ENCODE measurements around the gene CH25H. TPM values are rescaled to one million over a fixed set of nuclear protein-coding genes. Genes with fewer than 3 reads are reported as not detected.
A peak's percentile ranks its signal among the peaks of the same experiment; 100 is the strongest.

CH25H gene
- polyA plus RNA-seq, 1 of the 3 experiments (the other 2 are of a cell fraction), result not detected

DNA sequence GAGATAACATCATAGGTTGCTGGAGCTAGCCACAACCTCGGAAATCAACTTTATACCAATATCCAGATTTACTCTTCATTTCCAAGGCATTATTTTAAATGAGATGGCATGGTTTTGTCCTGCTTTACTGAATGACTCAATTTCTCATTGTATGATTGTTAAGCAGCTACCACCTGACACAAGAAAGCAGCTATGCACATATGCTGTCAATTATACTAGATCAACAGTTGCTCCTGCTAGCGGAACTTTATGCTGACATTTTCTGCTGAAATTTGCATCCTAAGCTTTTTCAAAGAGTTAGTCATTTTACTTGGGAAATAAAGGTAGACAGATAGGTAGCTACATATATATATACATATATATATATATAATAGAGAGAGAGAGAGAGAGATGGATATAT, 8.9 kb upstream of the CH25H start (continued):
- TF ChIP-seq, protein P1, sequence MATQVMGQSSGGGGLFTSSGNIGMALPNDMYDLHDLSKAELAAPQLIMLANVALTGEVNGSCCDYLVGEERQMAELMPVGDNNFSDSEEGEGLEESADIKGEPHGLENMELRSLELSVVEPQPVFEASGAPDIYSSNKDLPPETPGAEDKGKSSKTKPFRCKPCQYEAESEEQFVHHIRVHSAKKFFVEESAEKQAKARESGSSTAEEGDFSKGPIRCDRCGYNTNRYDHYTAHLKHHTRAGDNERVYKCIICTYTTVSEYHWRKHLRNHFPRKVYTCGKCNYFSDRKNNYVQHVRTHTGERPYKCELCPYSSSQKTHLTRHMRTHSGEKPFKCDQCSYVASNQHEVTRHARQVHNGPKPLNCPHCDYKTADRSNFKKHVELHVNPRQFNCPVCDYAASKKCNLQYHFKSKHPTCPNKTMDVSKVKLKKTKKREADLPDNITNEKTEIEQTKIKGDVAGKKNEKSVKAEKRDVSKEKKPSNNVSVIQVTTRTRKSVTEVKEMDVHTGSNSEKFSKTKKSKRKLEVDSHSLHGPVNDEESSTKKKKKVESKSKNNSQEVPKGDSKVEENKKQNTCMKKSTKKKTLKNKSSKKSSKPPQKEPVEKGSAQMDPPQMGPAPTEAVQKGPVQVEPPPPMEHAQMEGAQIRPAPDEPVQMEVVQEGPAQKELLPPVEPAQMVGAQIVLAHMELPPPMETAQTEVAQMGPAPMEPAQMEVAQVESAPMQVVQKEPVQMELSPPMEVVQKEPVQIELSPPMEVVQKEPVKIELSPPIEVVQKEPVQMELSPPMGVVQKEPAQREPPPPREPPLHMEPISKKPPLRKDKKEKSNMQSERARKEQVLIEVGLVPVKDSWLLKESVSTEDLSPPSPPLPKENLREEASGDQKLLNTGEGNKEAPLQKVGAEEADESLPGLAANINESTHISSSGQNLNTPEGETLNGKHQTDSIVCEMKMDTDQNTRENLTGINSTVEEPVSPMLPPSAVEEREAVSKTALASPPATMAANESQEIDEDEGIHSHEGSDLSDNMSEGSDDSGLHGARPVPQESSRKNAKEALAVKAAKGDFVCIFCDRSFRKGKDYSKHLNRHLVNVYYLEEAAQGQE (IDR thresholded peaks at IDR 0.05; ENCODE audit: low read depth, low read length), result no peak
- TF ChIP-seq, protein P2, sequence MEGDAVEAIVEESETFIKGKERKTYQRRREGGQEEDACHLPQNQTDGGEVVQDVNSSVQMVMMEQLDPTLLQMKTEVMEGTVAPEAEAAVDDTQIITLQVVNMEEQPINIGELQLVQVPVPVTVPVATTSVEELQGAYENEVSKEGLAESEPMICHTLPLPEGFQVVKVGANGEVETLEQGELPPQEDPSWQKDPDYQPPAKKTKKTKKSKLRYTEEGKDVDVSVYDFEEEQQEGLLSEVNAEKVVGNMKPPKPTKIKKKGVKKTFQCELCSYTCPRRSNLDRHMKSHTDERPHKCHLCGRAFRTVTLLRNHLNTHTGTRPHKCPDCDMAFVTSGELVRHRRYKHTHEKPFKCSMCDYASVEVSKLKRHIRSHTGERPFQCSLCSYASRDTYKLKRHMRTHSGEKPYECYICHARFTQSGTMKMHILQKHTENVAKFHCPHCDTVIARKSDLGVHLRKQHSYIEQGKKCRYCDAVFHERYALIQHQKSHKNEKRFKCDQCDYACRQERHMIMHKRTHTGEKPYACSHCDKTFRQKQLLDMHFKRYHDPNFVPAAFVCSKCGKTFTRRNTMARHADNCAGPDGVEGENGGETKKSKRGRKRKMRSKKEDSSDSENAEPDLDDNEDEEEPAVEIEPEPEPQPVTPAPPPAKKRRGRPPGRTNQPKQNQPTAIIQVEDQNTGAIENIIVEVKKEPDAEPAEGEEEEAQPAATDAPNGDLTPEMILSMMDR (IDR thresholded peaks at IDR 0.05), result no peak
- no peak for TF ChIP-seq FOSL2 (IDR thresholded peaks at IDR 0.05; ENCODE audit: borderline replicate concordance, low read depth)
- no peak for TF ChIP-seq CHD2 (IDR thresholded peaks at IDR 0.05; ENCODE audit: low read length, partially characterized antibody)
- TF ChIP-seq FOXM1 (IDR thresholded peaks at IDR 0.05; ENCODE audit: low read depth), result no peak
- TF ChIP-seq, protein P3, sequence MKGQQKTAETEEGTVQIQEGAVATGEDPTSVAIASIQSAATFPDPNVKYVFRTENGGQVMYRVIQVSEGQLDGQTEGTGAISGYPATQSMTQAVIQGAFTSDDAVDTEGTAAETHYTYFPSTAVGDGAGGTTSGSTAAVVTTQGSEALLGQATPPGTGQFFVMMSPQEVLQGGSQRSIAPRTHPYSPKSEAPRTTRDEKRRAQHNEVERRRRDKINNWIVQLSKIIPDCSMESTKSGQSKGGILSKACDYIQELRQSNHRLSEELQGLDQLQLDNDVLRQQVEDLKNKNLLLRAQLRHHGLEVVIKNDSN (IDR thresholded peaks at IDR 0.05; ENCODE audit: borderline replicate concordance, low read depth), result no peak
- no peak for TF ChIP-seq ELF1 (IDR thresholded peaks at IDR 0.05)
- TF ChIP-seq, protein P4, sequence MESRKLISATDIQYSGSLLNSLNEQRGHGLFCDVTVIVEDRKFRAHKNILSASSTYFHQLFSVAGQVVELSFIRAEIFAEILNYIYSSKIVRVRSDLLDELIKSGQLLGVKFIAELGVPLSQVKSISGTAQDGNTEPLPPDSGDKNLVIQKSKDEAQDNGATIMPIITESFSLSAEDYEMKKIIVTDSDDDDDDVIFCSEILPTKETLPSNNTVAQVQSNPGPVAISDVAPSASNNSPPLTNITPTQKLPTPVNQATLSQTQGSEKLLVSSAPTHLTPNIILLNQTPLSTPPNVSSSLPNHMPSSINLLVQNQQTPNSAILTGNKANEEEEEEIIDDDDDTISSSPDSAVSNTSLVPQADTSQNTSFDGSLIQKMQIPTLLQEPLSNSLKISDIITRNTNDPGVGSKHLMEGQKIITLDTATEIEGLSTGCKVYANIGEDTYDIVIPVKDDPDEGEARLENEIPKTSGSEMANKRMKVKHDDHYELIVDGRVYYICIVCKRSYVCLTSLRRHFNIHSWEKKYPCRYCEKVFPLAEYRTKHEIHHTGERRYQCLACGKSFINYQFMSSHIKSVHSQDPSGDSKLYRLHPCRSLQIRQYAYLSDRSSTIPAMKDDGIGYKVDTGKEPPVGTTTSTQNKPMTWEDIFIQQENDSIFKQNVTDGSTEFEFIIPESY (IDR thresholded peaks at IDR 0.05; ENCODE audit: borderline replicate concordance, low read depth), result no peak
- TF ChIP-seq TEAD4 (IDR thresholded peaks at IDR 0.05; ENCODE audit: borderline replicate concordance, insufficient read depth), result no peak
- TF ChIP-seq TCF12 (IDR thresholded peaks at IDR 0.05), result no peak

DNA sequence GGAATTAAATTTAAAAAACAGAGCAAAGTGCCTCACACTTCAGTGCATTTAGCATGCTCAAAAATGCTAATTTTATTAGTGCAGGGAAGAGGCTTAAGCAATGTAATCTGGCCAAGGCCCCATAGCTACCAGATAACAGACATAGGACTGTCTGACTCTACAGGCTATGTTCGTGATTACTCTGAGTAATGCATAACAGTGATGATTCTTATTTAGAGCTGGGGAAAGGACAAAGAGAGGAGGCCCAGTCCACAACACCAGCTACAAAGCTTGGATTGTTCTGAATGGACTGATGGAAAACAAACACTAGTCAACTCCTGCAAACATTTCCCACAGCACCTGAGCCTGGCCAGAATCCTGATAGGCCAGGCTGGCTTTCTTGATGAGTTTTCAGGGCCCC, 8.4 kb upstream of the CH25H start:
- H3K4me2 ChIP-seq, result no peak overlapping the region
- TF ChIP-seq SIN3A (IDR thresholded peaks at IDR 0.05; ENCODE audit: borderline replicate concordance, low read depth, low read length) (no peak), NFIC (IDR thresholded peaks at IDR 0.05; ENCODE audit: borderline replicate concordance) (no peak), EP300 (IDR thresholded peaks at IDR 0.05; ENCODE audit: borderline replicate concordance in 1 of 2, low read depth in 1 of 2, low read length in 1 of 2) (no peak), RCOR1 (IDR thresholded peaks at IDR 0.05; ENCODE audit: low read length) (no peak), GATA2 (CRISPR knock-in tag; IDR thresholded peaks at IDR 0.05) (no peak), EZH2phosphoT487 (IDR thresholded peaks at IDR 0.05; ENCODE audit: borderline replicate concordance, low read depth) (no peak), MXI1 (IDR thresholded peaks at IDR 0.05; ENCODE audit: low read depth, low read length) (no peak), FOSL2 (IDR thresholded peaks at IDR 0.05; ENCODE audit: borderline replicate concordance, low read depth) (no peak), MEF2A (IDR thresholded peaks at IDR 0.05; ENCODE audit: borderline replicate concordance, low read depth) (no peak)
- TF ChIP-seq, protein P4 (IDR thresholded peaks at IDR 0.05; ENCODE audit: borderline replicate concordance, low read depth), result no peak
- TF ChIP-seq, protein P3 (IDR thresholded peaks at IDR 0.05; ENCODE audit: borderline replicate concordance, low read depth), result no peak

More for the DNA sequence above, 8.4 kb upstream of the CH25H start:
- Histone ChIP-seq H3K27ac (ENCODE audit: low read depth in 2 of 2, low read length in 1 of 2) (peak overlapping the region in 1 of 2 experiments; percentile 62; a peak in 1 of 4 replicates), H3K9ac (no peak overlapping the region), H3F3A (replicated peaks; ENCODE audit: insufficient read depth) (peaks cover 15% of the 10 kb centered on the region), H3K27me3 (ENCODE audit: insufficient read depth) (no peaks in the 10 kb centered on the region), H4K20me1 (ENCODE audit: insufficient read depth) (no peaks in the 10 kb centered on the region), H2AFZ (ENCODE audit: low read depth) (no peak overlapping the region), H3K9me3 (no peaks in the 10 kb centered on the region), H3K79me2 (ENCODE audit: insufficient read depth) (no peaks in the 10 kb centered on the region), H3K9me2 (no peaks in the 10 kb centered on the region), H3K4me1 (ENCODE audit: control insufficient read depth in 1 of 2, insufficient read depth in 2 of 2, low read depth in 1 of 2, low read length in 1 of 2) (peaks cover 11 to 14% of the 10 kb centered on the region in 2 experiments; a peak in 3 of 4 replicates), H3K4me3 (ENCODE audit: low read depth in 2 of 2, low read length in 1 of 2) (no peak overlapping the region), H3K36me3 (replicated peaks in 1 of 2; ENCODE audit: control insufficient read depth in 1 of 2, insufficient read depth in 2 of 2, low read length in 1 of 2) (peaks cover 9 to 11% of the 10 kb centered on the region in 2 experiments)
- DNase-seq, result no peak
- WGBS (ENCODE audit: low lambda C conversion rate), result 80% methylated on average over 1 of the region's 1 CpG
- POLR2A ChIA-PET, result no interaction called here
- CTCF ChIA-PET, result interaction anchor here (0.6 to 4.2 kb wide), 19 partner anchors 9 to 510 kb away, joined by 3 to 94 read pairs (median 4); no protein-coding TSS in a partner anchor
